Dermis microvascular lymphatic vessel endothelial cell (primary cell): ENCODE results near the gene ENOX1. TPM values are rescaled to one million over a fixed set of nuclear protein-coding genes. Genes with fewer than 3 reads are reported as not detected.

ENCODE experiments used
- DNase-seq, 2 donors: peaks; one replicate each; pipeline versions ENCODE4 v3.0.0 to v3.0.0-alpha.2; 2010; ENCODE audit warnings: low read depth in 2 of 2
- total RNA-seq: library from RNA; depleted of rRNA; stranded (reverse); fragments of >200 nt; gene quantifications from 2 replicates; pipeline ENCODE4 v1.2.1, GENCODE V29; 2014

The ENOX1 gene
- total RNA-seq, 1 donor from 2014 or later: 1.2 TPM

GRCh38 chr13:43389573-43389972, 397.2 kb downstream of the ENOX1 start:
- DNase-seq: no peak

- no peak for DNase-seq
Measured at GRCh38 chr13:43388282-43389034, 398.3 kb downstream of the ENOX1 start.

GRCh38 chr13:43387880-43388279, 398.9 kb downstream of the ENOX1 start:
- no peak for DNase-seq

GRCh38 chr13:43383498-43384165, 403.1 kb downstream of the ENOX1 start:
- no peak for DNase-seq

- DNase-seq: no peak
Measured at GRCh38 chr13:43379738-43380137, 407.0 kb downstream of the ENOX1 start.

GRCh38 chr13:43377973-43378372, 408.8 kb downstream of the ENOX1 start:
- peak in 1 of 2 donors; percentile 79 for DNase-seq

- peak in 1 of 2 donors; percentile 28 for DNase-seq
Measured at GRCh38 chr13:43377149-43377548, 409.6 kb downstream of the ENOX1 start.

- DNase-seq: no peak
Measured at GRCh38 chr13:43376596-43376995, 410.2 kb downstream of the ENOX1 start.

- DNase-seq: peak in 1 of 2 donors; percentile 30
Measured at GRCh38 chr13:43375797-43376465, 410.8 kb downstream of the ENOX1 start.

- DNase-seq: no peak
Measured at GRCh38 chr13:43374621-43375020, 412.2 kb downstream of the ENOX1 start.

- DNase-seq: no peak
Measured at GRCh38 chr13:43373400-43373799, 413.4 kb downstream of the ENOX1 start.

GRCh38 chr13:43370842-43371241, 415.9 kb downstream of the ENOX1 start:
- no peak for DNase-seq

GRCh38 chr13:43369319-43369718, 417.5 kb downstream of the ENOX1 start:
- DNase-seq: no peak

GRCh38 chr13:43368003-43368402, 418.8 kb downstream of the ENOX1 start:
- peak in 1 of 2 donors; percentile 52 for DNase-seq

GRCh38 chr13:43365039-43365344, 421.8 kb downstream of the ENOX1 start:
- DNase-seq: no peak

GRCh38 chr13:43364210-43365038, 422.3 kb downstream of the ENOX1 start:
- peak; percentile 69 to 96 for DNase-seq

- DNase-seq: peak; percentile 37 to 76
Measured at GRCh38 chr13:43363156-43363953, 423.4 kb downstream of the ENOX1 start.

GRCh38 chr13:43362556-43362955, 424.2 kb downstream of the ENOX1 start:
- no peak for DNase-seq

- DNase-seq: peak in 1 of 2 donors; percentile 44
Measured at GRCh38 chr13:43360892-43361610, 425.7 kb downstream of the ENOX1 start.

GRCh38 chr13:43360171-43360570, 426.6 kb downstream of the ENOX1 start:
- no peak for DNase-seq
